GM21717 (cell line): ENCODE data around the gene CELSR2.

Experiments
- ATAC-seq: cut with Tn5 transposase; IDR thresholded peaks from one replicate; pipeline ENCODE4 v1.9.1; 2021; ENCODE audit warnings: mild to moderate bottlenecking, moderate library complexity; ENCODE audit not compliant: unreplicated experiment

The CELSR2 gene

GRCh38 chr1:109229531-109230127 lies 19.7 kb upstream of the CELSR2 start:
- ATAC-seq: no peak

GRCh38 chr1:109231066-109231465 lies 18.3 kb upstream of the CELSR2 start:
- no peak for ATAC-seq

- no peak for ATAC-seq
Observed at GRCh38 chr1:109235137-109235536, 14.2 kb upstream of the CELSR2 start.

GRCh38 chr1:109237512-109237911 lies 11.8 kb upstream of the CELSR2 start:
- ATAC-seq: no peak

GRCh38 chr1:109238382-109238781 lies 11.0 kb upstream of the CELSR2 start:
- ATAC-seq: no peak

- ATAC-seq: no peak
Observed at GRCh38 chr1:109239047-109239408, 10.3 kb upstream of the CELSR2 start.

- no peak for ATAC-seq
Observed at GRCh38 chr1:109239409-109240068, 9.8 kb upstream of the CELSR2 start.

- ATAC-seq: no peak
Observed at GRCh38 chr1:109240158-109241152, 8.9 kb upstream of the CELSR2 start.

GRCh38 chr1:109241344-109241743 lies 8.0 kb upstream of the CELSR2 start:
- ATAC-seq: no peak

GRCh38 chr1:109241841-109242345 lies 7.4 kb upstream of the CELSR2 start:
- no peak for ATAC-seq

- ATAC-seq: no peak
Observed at GRCh38 chr1:109242387-109242786, 7.0 kb upstream of the CELSR2 start.

- ATAC-seq: no peak
Observed at GRCh38 chr1:109243221-109243620, 6.1 kb upstream of the CELSR2 start.

- ATAC-seq: no peak
Observed at GRCh38 chr1:109243860-109244552, 5.3 kb upstream of the CELSR2 start.

GRCh38 chr1:109246141-109246551 lies 3.2 kb upstream of the CELSR2 start:
- ATAC-seq: no peak

GRCh38 chr1:109247401-109248365 lies 1.7 kb upstream of the CELSR2 start:
- no peak for ATAC-seq

GRCh38 chr1:109248444-109248796 lies 919 bp upstream of the CELSR2 start:
- no peak for ATAC-seq

- ATAC-seq: peak; percentile 37
Observed at GRCh38 chr1:109249654-109250401, 489 bp downstream of the CELSR2 start.

- no peak for ATAC-seq
Observed at GRCh38 chr1:109250454-109251276, 1.3 kb downstream of the CELSR2 start.
